ENCODE results near the gene SOS2.

GRCh38 chr14:50229681-50230080 lies 1.7 kb downstream of the SOS2 start:
- no peak for TF ChIP-seq CTCF (conservative IDR thresholded peaks at IDR 0.05; ENCODE audit: low read length)
- no peak for TF ChIP-seq EZH2phosphoT487 (IDR thresholded peaks at IDR 0.05; ENCODE audit: borderline replicate concordance)

All from Loucy (cell line).